ENCODE results near the gene PLXNA4.

PLXNA4 gene

DNA sequence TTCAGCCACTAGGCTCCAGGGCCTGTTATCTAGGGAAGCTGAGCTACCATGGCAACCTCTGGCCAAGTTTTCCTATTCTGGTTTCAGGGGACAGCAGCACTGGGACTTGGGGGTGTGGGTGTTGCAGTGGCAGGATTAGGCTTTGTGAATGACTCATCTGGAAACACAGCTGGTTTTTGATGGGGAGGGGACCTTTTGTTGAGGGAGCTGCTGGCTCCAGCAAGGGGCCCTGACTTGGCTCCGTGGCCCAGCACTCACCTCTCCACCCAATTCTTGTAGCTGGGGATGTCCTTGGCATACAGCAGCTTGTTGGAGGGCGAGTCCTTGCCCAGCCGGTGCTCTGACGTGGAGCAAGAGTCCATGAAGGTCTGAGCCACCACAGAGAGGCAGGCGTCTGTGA lies 435.9 kb downstream of the PLXNA4 start:
- Histone ChIP-seq H3K79me2 (ENCODE audit: control insufficient read depth, insufficient read depth, low read length) (no peaks in the 10 kb centered on the region), H3K79me1 (ENCODE audit: low read length) (no peaks in the 10 kb centered on the region), H3K23ac (ENCODE audit: low read length) (no peak overlapping the region), H3K4me3 (ENCODE audit: low read length) (no peak overlapping the region), H4K5ac (ENCODE audit: low read length) (no peak overlapping the region), H3K4ac (ENCODE audit: low read depth, low read length) (no peak overlapping the region), H3K36me3 (ENCODE audit: control insufficient read depth, insufficient read depth, low read length) (no peaks in the 10 kb centered on the region), H2AK5ac (ENCODE audit: low read length) (no peak overlapping the region), H3K9ac (ENCODE audit: low read length) (no peak overlapping the region), H2BK5ac (ENCODE audit: low read length) (no peak overlapping the region), H4K8ac (ENCODE audit: low read depth, low read length) (no peak overlapping the region), H3K4me1 (ENCODE audit: control insufficient read depth, low read depth, low read length) (peaks cover 9% of the 10 kb centered on the region), H2BK120ac (ENCODE audit: low read depth, low read length) (no peak overlapping the region), H3K56ac (ENCODE audit: low read length) (no peak overlapping the region), H2BK15ac (replicated peaks; ENCODE audit: low read depth) (no peak overlapping the region), H3K27me3 (ENCODE audit: insufficient read depth, low read length, poor library complexity) (no peaks in the 10 kb centered on the region), H3K18ac (ENCODE audit: low read length) (no peak overlapping the region), H3K27ac (ENCODE audit: low read depth, low read length) (no peak overlapping the region), H3K4me2 (ENCODE audit: low read length) (no peak overlapping the region)
- peak; percentile 31 for DNase-seq
- no CpG with 5 or more reads among the region's 5 CpGs for WGBS (ENCODE audit: extremely low coverage, insufficient coverage, low lambda C conversion rate)

DNA sequence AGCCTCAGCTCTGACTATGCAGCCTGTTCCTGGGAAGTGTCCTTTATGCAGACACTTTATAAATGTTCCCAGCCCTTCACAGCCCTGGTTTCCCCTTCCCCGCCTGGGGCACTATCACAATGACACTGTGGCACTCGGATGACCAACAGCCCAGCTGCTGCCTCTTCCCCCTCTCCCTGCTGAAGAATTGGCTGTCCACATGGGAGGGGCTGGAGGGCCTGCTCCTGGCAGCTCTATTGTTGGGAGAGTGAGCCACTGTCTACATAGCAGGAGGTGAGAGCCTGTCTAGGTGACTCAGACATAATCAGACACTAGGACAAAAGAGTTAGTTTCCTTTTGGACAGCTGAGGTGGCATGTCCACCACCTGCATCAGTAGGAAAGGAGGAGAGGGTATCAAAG lies 437.5 kb downstream of the PLXNA4 start:
- H3K79me2 ChIP-seq (ENCODE audit: control insufficient read depth, insufficient read depth, low read length): no peaks in the 10 kb centered on the region
- H3K23ac ChIP-seq (ENCODE audit: low read length): no peak overlapping the region
- no peak overlapping the region for H3K4me2 ChIP-seq (ENCODE audit: low read length)
- H3K4me1 ChIP-seq (ENCODE audit: control insufficient read depth, low read depth, low read length): peaks cover 9% of the 10 kb centered on the region
- H3K27me3 ChIP-seq (ENCODE audit: insufficient read depth, low read length, poor library complexity): no peaks in the 10 kb centered on the region
- no peak overlapping the region for H3K4me3 ChIP-seq (ENCODE audit: low read length)
- no peak overlapping the region for H3K27ac ChIP-seq (ENCODE audit: low read depth, low read length)
- DNase-seq: peak; percentile 26
- H3K9ac ChIP-seq (ENCODE audit: low read length): no peak overlapping the region
- H2BK15ac ChIP-seq (replicated peaks; ENCODE audit: low read depth): no peak overlapping the region
- no peak overlapping the region for H3K18ac ChIP-seq (ENCODE audit: low read length)
- H2BK5ac ChIP-seq (ENCODE audit: low read length): no peak overlapping the region
- H2AK5ac ChIP-seq (ENCODE audit: low read length): no peak overlapping the region
- H3K79me1 ChIP-seq (ENCODE audit: low read length): no peaks in the 10 kb centered on the region
- no peak overlapping the region for H3K56ac ChIP-seq (ENCODE audit: low read length)
- H3K36me3 ChIP-seq (ENCODE audit: control insufficient read depth, insufficient read depth, low read length): no peaks in the 10 kb centered on the region
- no CpG with 5 or more reads among the region's 2 CpGs for WGBS (ENCODE audit: extremely low coverage, insufficient coverage, low lambda C conversion rate)
- H2BK120ac ChIP-seq (ENCODE audit: low read depth, low read length): no peak overlapping the region
- no peak overlapping the region for H3K4ac ChIP-seq (ENCODE audit: low read depth, low read length)
- no peak overlapping the region for H4K5ac ChIP-seq (ENCODE audit: low read length)
- no peak overlapping the region for H4K8ac ChIP-seq (ENCODE audit: low read depth, low read length)

DNA sequence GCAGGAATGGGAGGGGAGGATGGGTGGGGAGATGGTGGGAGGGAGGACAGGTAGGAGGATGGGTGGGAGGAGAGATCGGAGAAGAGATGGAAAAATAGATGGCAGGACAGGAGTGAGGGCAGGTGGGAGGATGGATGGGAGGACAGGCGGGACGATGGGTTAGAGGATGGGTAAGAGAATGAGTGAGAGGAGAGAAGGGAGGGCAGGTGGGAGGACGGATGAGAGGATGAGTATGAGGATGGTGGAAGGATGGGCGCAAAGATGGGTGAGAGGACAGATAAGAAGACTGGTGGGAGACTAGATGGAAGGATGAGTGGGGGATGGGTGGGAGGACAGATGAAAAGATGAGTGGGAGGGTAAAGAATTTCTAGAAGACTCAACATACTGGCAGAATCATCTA lies 438.6 kb downstream of the PLXNA4 start:
- no peak for DNase-seq
- Histone ChIP-seq H3K79me1 (ENCODE audit: low read length) (no peaks in the 10 kb centered on the region), H3K4ac (ENCODE audit: low read depth, low read length) (no peak overlapping the region), H3K79me2 (ENCODE audit: control insufficient read depth, insufficient read depth, low read length) (no peaks in the 10 kb centered on the region), H4K8ac (ENCODE audit: low read depth, low read length) (no peak overlapping the region), H3K23ac (ENCODE audit: low read length) (no peak overlapping the region), H2AK5ac (ENCODE audit: low read length) (no peak overlapping the region), H3K27ac (ENCODE audit: low read depth, low read length) (no peak overlapping the region), H3K56ac (ENCODE audit: low read length) (no peak overlapping the region), H3K18ac (ENCODE audit: low read length) (no peak overlapping the region), H3K4me2 (ENCODE audit: low read length) (no peak overlapping the region), H2BK15ac (replicated peaks; ENCODE audit: low read depth) (no peak overlapping the region), H3K36me3 (ENCODE audit: control insufficient read depth, insufficient read depth, low read length) (no peaks in the 10 kb centered on the region), H3K4me3 (ENCODE audit: low read length) (no peak overlapping the region), H3K27me3 (ENCODE audit: insufficient read depth, low read length, poor library complexity) (no peaks in the 10 kb centered on the region), H3K4me1 (ENCODE audit: control insufficient read depth, low read depth, low read length) (peaks cover 4% of the 10 kb centered on the region), H4K5ac (ENCODE audit: low read length) (no peak overlapping the region), H2BK5ac (ENCODE audit: low read length) (no peak overlapping the region), H3K9ac (ENCODE audit: low read length) (no peak overlapping the region), H2BK120ac (ENCODE audit: low read depth, low read length) (no peak overlapping the region)
- 100% methylated on average over 4 of the region's 5 CpGs for WGBS (ENCODE audit: extremely low coverage, insufficient coverage, low lambda C conversion rate)

DNA sequence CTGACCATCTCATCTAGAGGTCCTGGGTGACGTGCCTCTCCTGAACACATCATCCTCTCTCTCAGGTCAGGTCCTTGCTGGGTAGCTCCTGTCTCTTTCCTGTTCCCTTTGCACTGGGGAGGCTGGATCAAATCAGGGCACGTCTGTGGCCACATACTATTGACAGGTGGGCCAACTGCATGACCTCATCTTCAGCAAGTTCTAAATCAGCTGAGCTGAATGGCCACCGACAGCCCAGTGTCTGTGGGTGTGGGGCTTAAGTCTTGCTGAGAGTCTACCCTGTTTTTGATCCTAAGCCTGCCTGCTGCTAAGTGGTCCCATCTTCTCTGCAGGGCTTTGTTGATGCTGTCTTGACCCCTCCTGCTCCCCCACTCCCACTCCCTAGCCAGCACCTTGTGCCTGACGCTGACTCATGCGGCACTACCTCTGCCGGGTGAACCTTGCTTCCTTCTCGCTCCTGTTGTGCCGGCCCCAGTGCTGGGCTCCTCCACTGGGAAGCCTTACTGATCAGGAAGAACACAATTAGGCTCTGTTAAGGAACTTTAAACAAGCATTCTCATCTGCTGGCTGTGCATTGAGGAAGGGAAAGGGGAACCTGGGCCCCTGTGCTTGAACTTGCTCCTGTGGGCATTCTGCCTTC lies 440.4 kb downstream of the PLXNA4 start:
- Histone ChIP-seq H3K9ac (ENCODE audit: low read length) (no peak overlapping the region), H3K79me1 (ENCODE audit: low read length) (no peaks in the 10 kb centered on the region), H3K23ac (ENCODE audit: low read length) (no peak overlapping the region), H3K56ac (ENCODE audit: low read length) (no peak overlapping the region), H3K79me2 (ENCODE audit: control insufficient read depth, insufficient read depth, low read length) (no peaks in the 10 kb centered on the region), H2AK5ac (ENCODE audit: low read length) (no peak overlapping the region), H3K4me2 (ENCODE audit: low read length) (no peak overlapping the region), H2BK120ac (ENCODE audit: low read depth, low read length) (no peak overlapping the region), H2BK5ac (ENCODE audit: low read length) (no peak overlapping the region), H3K27me3 (ENCODE audit: insufficient read depth, low read length, poor library complexity) (no peaks in the 10 kb centered on the region), H3K36me3 (ENCODE audit: control insufficient read depth, insufficient read depth, low read length) (no peaks in the 10 kb centered on the region), H3K4me3 (ENCODE audit: low read length) (no peak overlapping the region), H3K27ac (ENCODE audit: low read depth, low read length) (no peak overlapping the region), H3K18ac (ENCODE audit: low read length) (no peak overlapping the region), H3K4ac (ENCODE audit: low read depth, low read length) (no peak overlapping the region), H4K5ac (ENCODE audit: low read length) (no peak overlapping the region), H3K4me1 (ENCODE audit: control insufficient read depth, low read depth, low read length) (no peaks in the 10 kb centered on the region), H2BK15ac (replicated peaks; ENCODE audit: low read depth) (no peak overlapping the region), H4K8ac (ENCODE audit: low read depth, low read length) (no peak overlapping the region)
- DNase-seq: peak; percentile 6
- WGBS (ENCODE audit: extremely low coverage, insufficient coverage, low lambda C conversion rate): no CpG with 5 or more reads among the region's 8 CpGs

DNA sequence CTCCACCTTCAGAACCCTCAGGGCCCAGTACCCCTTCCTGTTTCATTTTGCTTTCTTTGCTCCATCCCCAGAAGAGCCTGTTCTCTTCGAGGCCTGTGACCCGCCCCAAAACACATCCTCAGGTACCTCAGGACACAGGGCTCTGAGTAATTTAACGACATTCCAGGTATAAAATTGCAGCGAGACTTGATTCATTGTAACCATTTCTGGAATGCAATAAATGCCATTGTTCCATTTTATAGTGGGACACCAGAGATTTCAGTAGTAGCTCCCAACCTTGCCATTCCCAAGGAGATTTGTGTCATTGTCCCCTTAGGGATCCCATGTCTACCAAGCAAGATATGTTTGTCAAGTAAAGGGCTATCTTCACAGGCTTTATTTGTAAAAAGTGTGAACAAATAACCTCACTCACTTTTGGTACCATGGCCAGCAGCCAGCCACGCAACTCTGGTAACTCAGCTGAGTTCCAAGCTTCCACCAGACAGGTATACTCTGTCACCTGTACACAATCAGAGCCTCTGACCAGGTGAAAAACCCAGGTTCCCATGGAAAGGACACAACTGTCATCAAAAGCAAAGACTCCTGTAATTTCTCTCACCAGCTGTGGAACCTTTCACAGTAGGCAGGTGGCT lies 441.3 kb downstream of the PLXNA4 start:
- H3K79me1 ChIP-seq (ENCODE audit: low read length): no peaks in the 10 kb centered on the region
- H3K56ac ChIP-seq (ENCODE audit: low read length): no peak overlapping the region
- H3K4me2 ChIP-seq (ENCODE audit: low read length): no peak overlapping the region
- no peak overlapping the region for H3K4me3 ChIP-seq (ENCODE audit: low read length)
- H3K4ac ChIP-seq (ENCODE audit: low read depth, low read length): no peak overlapping the region
- no peak overlapping the region for H2AK5ac ChIP-seq (ENCODE audit: low read length)
- no peak overlapping the region for H3K18ac ChIP-seq (ENCODE audit: low read length)
- no peak overlapping the region for H2BK5ac ChIP-seq (ENCODE audit: low read length)
- H3K36me3 ChIP-seq (ENCODE audit: control insufficient read depth, insufficient read depth, low read length): no peaks in the 10 kb centered on the region
- H3K79me2 ChIP-seq (ENCODE audit: control insufficient read depth, insufficient read depth, low read length): no peaks in the 10 kb centered on the region
- peak; percentile 14 for DNase-seq
- no peaks in the 10 kb centered on the region for H3K27me3 ChIP-seq (ENCODE audit: insufficient read depth, low read length, poor library complexity)
- no peaks in the 10 kb centered on the region for H3K4me1 ChIP-seq (ENCODE audit: control insufficient read depth, low read depth, low read length)
- no peak overlapping the region for H4K5ac ChIP-seq (ENCODE audit: low read length)
- no peak overlapping the region for H2BK120ac ChIP-seq (ENCODE audit: low read depth, low read length)
- H2BK15ac ChIP-seq (replicated peaks; ENCODE audit: low read depth): no peak overlapping the region
- H4K8ac ChIP-seq (ENCODE audit: low read depth, low read length): no peak overlapping the region
- H3K27ac ChIP-seq (ENCODE audit: low read depth, low read length): no peak overlapping the region
- H3K9ac ChIP-seq (ENCODE audit: low read length): no peak overlapping the region
- H3K23ac ChIP-seq (ENCODE audit: low read length): no peak overlapping the region
- no CpG with 5 or more reads among the region's 5 CpGs for WGBS (ENCODE audit: extremely low coverage, insufficient coverage, low lambda C conversion rate)

DNA sequence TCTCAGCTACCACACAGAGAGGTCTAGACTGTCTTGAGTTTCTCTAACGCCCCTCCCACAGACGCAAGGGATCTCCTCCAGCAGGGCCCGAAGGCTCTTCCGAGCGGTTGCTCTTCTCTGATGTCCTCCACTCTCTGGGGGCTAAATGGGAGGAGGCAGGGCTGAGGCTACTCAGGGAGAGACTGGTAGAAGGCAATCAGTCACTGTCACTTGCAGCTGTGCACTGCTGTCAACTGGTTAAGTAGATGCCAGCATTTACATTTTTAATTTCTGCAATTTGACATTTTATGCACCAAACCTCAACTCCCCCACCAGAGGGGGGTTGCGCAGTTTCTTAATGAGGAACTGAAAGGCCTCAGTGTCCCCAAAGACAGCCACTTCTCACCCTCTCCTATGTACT lies 442.8 kb downstream of the PLXNA4 start:
- Histone ChIP-seq H3K23ac (ENCODE audit: low read length) (no peak overlapping the region), H4K8ac (ENCODE audit: low read depth, low read length) (no peak overlapping the region), H3K9ac (ENCODE audit: low read length) (no peak overlapping the region), H3K18ac (ENCODE audit: low read length) (no peak overlapping the region), H2AK5ac (ENCODE audit: low read length) (no peak overlapping the region), H3K36me3 (ENCODE audit: control insufficient read depth, insufficient read depth, low read length) (no peaks in the 10 kb centered on the region), H2BK120ac (ENCODE audit: low read depth, low read length) (no peak overlapping the region), H3K56ac (ENCODE audit: low read length) (no peak overlapping the region), H3K4me1 (ENCODE audit: control insufficient read depth, low read depth, low read length) (no peaks in the 10 kb centered on the region), H3K27ac (ENCODE audit: low read depth, low read length) (no peak overlapping the region), H2BK5ac (ENCODE audit: low read length) (no peak overlapping the region), H2BK15ac (replicated peaks; ENCODE audit: low read depth) (no peak overlapping the region), H3K4me2 (ENCODE audit: low read length) (no peak overlapping the region), H3K4me3 (ENCODE audit: low read length) (no peak overlapping the region), H3K27me3 (ENCODE audit: insufficient read depth, low read length, poor library complexity) (no peaks in the 10 kb centered on the region), H3K79me1 (ENCODE audit: low read length) (no peaks in the 10 kb centered on the region), H3K79me2 (ENCODE audit: control insufficient read depth, insufficient read depth, low read length) (no peaks in the 10 kb centered on the region), H3K4ac (ENCODE audit: low read depth, low read length) (no peak overlapping the region), H4K5ac (ENCODE audit: low read length) (no peak overlapping the region)
- DNase-seq: no peak
- WGBS (ENCODE audit: extremely low coverage, insufficient coverage, low lambda C conversion rate): no CpG with 5 or more reads among the region's 6 CpGs
